CD4-positive, alpha-beta memory T cell (primary cell): ENCODE data around the gene CDH16. TPM values are rescaled to one million over a fixed set of nuclear protein-coding genes. Genes with fewer than 3 reads are reported as not detected.

Experiments used
- CTCF ChIA-PET: fragments of 350-600 bp; sonication (Branson Sonifier 250); formaldehyde crosslinking; loops from one replicate; lab custom pipeline; 2021; ENCODE audit warnings: inconsistent platforms; ENCODE audit not compliant: partially characterized antibody; lab: Charles Lee
- POLR2A ChIA-PET: fragments of 350-600 bp; sonication (Branson Sonifier 250); formaldehyde crosslinking; loops from one replicate; lab custom pipeline; 2021; ENCODE audit not compliant: partially characterized antibody; lab: Charles Lee
- DNase-seq, 5 donors: peaks; one replicate each; pipeline versions ENCODE4 v3.0.0 to v3.0.0-alpha.2; 2020 to 2022; ENCODE audit warnings: mixed read lengths in 1 of 5
- H3K27ac ChIP-seq: one replicate; pipeline ENCODE4 v1.7.0; 2013; ENCODE audit warnings: low read depth, low read length
- H3K27me3 ChIP-seq: 2 replicates; pipeline ENCODE4 v1.7.0; 2013; ENCODE audit warnings: mild to moderate bottlenecking, low read length, moderate library complexity; ENCODE audit not compliant: insufficient read depth
- H3K36me3 ChIP-seq: 2 replicates; pipeline ENCODE4 v1.7.0; 2013; ENCODE audit warnings: mild to moderate bottlenecking, low read length, moderate library complexity; ENCODE audit not compliant: insufficient read depth
- H3K4me1 ChIP-seq: 2 replicates; pipeline ENCODE4 v1.7.0; 2013; ENCODE audit warnings: mild to moderate bottlenecking, low read length, moderate library complexity; ENCODE audit not compliant: insufficient read depth
- H3K4me3 ChIP-seq, 2 donors: one replicate each; pipeline ENCODE4 v1.7.0; 2013; ENCODE audit warnings: low read length in 2 of 2, mild to moderate bottlenecking in 1 of 2
- H3K9me3 ChIP-seq, 2 donors: one replicate each; pipeline ENCODE4 v1.7.0; 2013; ENCODE audit warnings: low read length in 2 of 2, control low read depth in 1 of 2; ENCODE audit not compliant: control insufficient read depth in 1 of 2
- H3K27ac Mint-ChIP-seq, 7 donors: one replicate each; pipeline ENCODE4 v1.8.0; 2020 to 2021; ENCODE audit warnings: mixed read lengths in 7 of 7, mild to moderate bottlenecking in 6 of 7, inconsistent platforms in 3 of 7, moderate library complexity in 3 of 7
- H3K27me3 Mint-ChIP-seq, 2 donors: one replicate each; pipeline ENCODE4 v1.8.0; 2020 to 2021; ENCODE audit warnings: mixed read lengths in 2 of 2
- H3K36me3 Mint-ChIP-seq, 2 donors: one replicate each; pipeline ENCODE4 v1.8.0; 2020 to 2021; ENCODE audit warnings: mixed read lengths in 2 of 2, inconsistent platforms in 1 of 2, mild to moderate bottlenecking in 1 of 2
- H3K4me1 Mint-ChIP-seq, 4 donors: one replicate each; pipeline ENCODE4 v1.8.0; 2020 to 2021; ENCODE audit warnings: mixed read lengths in 4 of 4, mild to moderate bottlenecking in 1 of 4
- H3K4me3 Mint-ChIP-seq, 8 donors: one replicate each; pipeline ENCODE4 v1.8.0; 2020 to 2021; ENCODE audit warnings: mixed read lengths in 8 of 8, mild to moderate bottlenecking in 7 of 8, moderate library complexity in 6 of 8, inconsistent platforms in 3 of 8
- H3K9me3 Mint-ChIP-seq, 8 donors: one replicate each; pipeline ENCODE4 v1.8.0; 2020 to 2021; ENCODE audit warnings: mixed read lengths in 8 of 8, mild to moderate bottlenecking in 5 of 8, inconsistent platforms in 3 of 8, moderate library complexity in 1 of 8
- intact Hi-C: fragments of 100-400 bp; cut with micrococcal nuclease; formaldehyde crosslinking; loops from one replicate; pipeline ENCODE4 v1.15.1; 2023
- polyA plus RNA-seq, 2 donors: library from polyadenylated mRNA; unstranded; fragments of 300-500 nt; fragmentation: Illumina TruSeq; gene quantifications; one replicate each; pipeline ENCODE4 v1.2.3, GENCODE V29; 2021
- total RNA-seq, 2 experiments: library from RNA; stranded (reverse); gene quantifications; one replicate each; pipeline ENCODE4 v1.2.3, GENCODE V29; 2021

The CDH16 gene
- total and polyA plus RNA-seq, 4 experiments from 2014 or later = not detected

GRCh38 chr16:66911112-66911511, 7.6 kb downstream of the CDH16 start:
- H3K4me1 ChIP-seq = peaks cover 2% of the 10 kb centered on the region
- H3K27ac ChIP-seq = no peak overlapping the region
- ChIA-PET CTCF (interaction anchor here (1.2 kb wide), 1 partner anchor 19 kb away, joined by 3 read pairs; no protein-coding TSS in a partner anchor), POLR2A (no interaction called here)
- no peaks in the 10 kb centered on the region for H3K36me3 ChIP-seq
- Mint-ChIP-seq H3K4me3 (no peak overlapping the region), H3K36me3 (no peaks in the 10 kb centered on the region), H3K27ac (no peak overlapping the region), H3K27me3 (no peaks in the 10 kb centered on the region), H3K4me1 (peaks cover 2 to 4% (median 3%) of the 10 kb centered on the region in 4 donors), H3K9me3 (no peaks in the 10 kb centered on the region)
- DNase-seq = no peak
- H3K4me3 ChIP-seq = no peak overlapping the region
- intact Hi-C loops = no loop called here
- no peaks in the 10 kb centered on the region for H3K27me3 ChIP-seq
- H3K9me3 ChIP-seq = no peaks in the 10 kb centered on the region

GRCh38 chr16:66910175-66910940, 8.3 kb downstream of the CDH16 start:
- POLR2A ChIA-PET = no interaction called here
- Histone ChIP-seq H3K4me3 (no peak overlapping the region), H3K27me3 (no peaks in the 10 kb centered on the region), H3K9me3 (no peaks in the 10 kb centered on the region), H3K36me3 (no peaks in the 10 kb centered on the region), H3K4me1 (peaks cover 10% of the 10 kb centered on the region), H3K27ac (no peak overlapping the region)
- no peak for DNase-seq
- H3K36me3 Mint-ChIP-seq = no peaks in the 10 kb centered on the region
- H3K4me1 Mint-ChIP-seq = peaks cover 5 to 10% (median 8%) of the 10 kb centered on the region in 4 donors
- no peak overlapping the region for H3K27ac Mint-ChIP-seq
- intact Hi-C loops = no loop called here
- H3K9me3 Mint-ChIP-seq = no peaks in the 10 kb centered on the region
- no peak overlapping the region for H3K4me3 Mint-ChIP-seq
- no peaks in the 10 kb centered on the region for H3K27me3 Mint-ChIP-seq
- CTCF ChIA-PET = interaction anchor here (1.2 kb wide), 1 partner anchor 18 kb away, joined by 3 read pairs; no protein-coding TSS in a partner anchor

GRCh38 chr16:66908762-66909559, 9.7 kb downstream of the CDH16 start:
- no peaks in the 10 kb centered on the region for H3K36me3 Mint-ChIP-seq
- peaks cover 5 to 10% (median 8%) of the 10 kb centered on the region in 4 donors for H3K4me1 Mint-ChIP-seq
- ChIA-PET CTCF (no interaction called here), POLR2A (no interaction called here)
- peaks cover 11% of the 10 kb centered on the region for H3K4me1 ChIP-seq
- H3K36me3 ChIP-seq = no peaks in the 10 kb centered on the region
- H3K4me3 Mint-ChIP-seq = no peak overlapping the region
- no peak overlapping the region for H3K4me3 ChIP-seq
- H3K9me3 ChIP-seq = no peaks in the 10 kb centered on the region
- DNase-seq = no peak
- no peak overlapping the region for H3K27ac Mint-ChIP-seq
- no peaks in the 10 kb centered on the region for H3K27me3 Mint-ChIP-seq
- H3K27me3 ChIP-seq = no peaks in the 10 kb centered on the region
- intact Hi-C loops = no loop called here
- no peak overlapping the region for H3K27ac ChIP-seq
- no peaks in the 10 kb centered on the region for H3K9me3 Mint-ChIP-seq

- no peaks in the 10 kb centered on the region for H3K9me3 Mint-ChIP-seq
- H3K36me3 Mint-ChIP-seq = no peaks in the 10 kb centered on the region
- no peak overlapping the region for H3K27ac ChIP-seq
- H3K4me1 ChIP-seq = peaks cover 11% of the 10 kb centered on the region
- H3K27me3 ChIP-seq = no peaks in the 10 kb centered on the region
- intact Hi-C loops = no loop called here
- no peak overlapping the region for H3K4me3 Mint-ChIP-seq
- no peak overlapping the region for H3K4me3 ChIP-seq
- H3K36me3 ChIP-seq = no peaks in the 10 kb centered on the region
- no peaks in the 10 kb centered on the region for H3K9me3 ChIP-seq
- no peaks in the 10 kb centered on the region for H3K27me3 Mint-ChIP-seq
- no peak for DNase-seq
- H3K4me1 Mint-ChIP-seq = peaks cover 5 to 10% (median 8%) of the 10 kb centered on the region in 4 donors
- POLR2A ChIA-PET = no interaction called here
- CTCF ChIA-PET = no interaction called here
- H3K27ac Mint-ChIP-seq = no peak overlapping the region
Observed at GRCh38 chr16:66908116-66908515, 10.6 kb downstream of the CDH16 start.

- H3K27ac Mint-ChIP-seq = no peak overlapping the region
- ChIA-PET POLR2A (no interaction called here), CTCF (interaction anchor here (1.0 to 1.1 kb wide), 2 partner anchors 12 to 77 kb away, joined by 3 read pairs; partner anchors contain the start of gene NAE1)
- H3K36me3 Mint-ChIP-seq = no peaks in the 10 kb centered on the region
- no peak overlapping the region for H3K4me3 ChIP-seq
- H3K4me3 Mint-ChIP-seq = no peak overlapping the region
- no peak for DNase-seq
- H3K36me3 ChIP-seq = no peaks in the 10 kb centered on the region
- H3K27ac ChIP-seq = no peak overlapping the region
- peaks cover 5 to 10% (median 8%) of the 10 kb centered on the region in 4 donors for H3K4me1 Mint-ChIP-seq
- intact Hi-C loops = no loop called here
- no peaks in the 10 kb centered on the region for H3K9me3 Mint-ChIP-seq
- no peaks in the 10 kb centered on the region for H3K27me3 Mint-ChIP-seq
- H3K9me3 ChIP-seq = no peaks in the 10 kb centered on the region
- H3K4me1 ChIP-seq = peaks cover 11% of the 10 kb centered on the region
- H3K27me3 ChIP-seq = no peaks in the 10 kb centered on the region
Observed at GRCh38 chr16:66906916-66907836, 11.5 kb downstream of the CDH16 start.

GRCh38 chr16:66905633-66906539, 12.8 kb downstream of the CDH16 start:
- H3K27me3 ChIP-seq = no peaks in the 10 kb centered on the region
- intact Hi-C loops = no loop called here
- H3K9me3 Mint-ChIP-seq = no peaks in the 10 kb centered on the region
- no peaks in the 10 kb centered on the region for H3K36me3 Mint-ChIP-seq
- H3K27ac Mint-ChIP-seq = peak overlapping the region in 4 of 7 donors; percentile 74 to 80 (median 78)
- H3K4me1 Mint-ChIP-seq = peaks cover 5 to 10% (median 8%) of the 10 kb centered on the region in 4 donors
- no peaks in the 10 kb centered on the region for H3K9me3 ChIP-seq
- H3K4me1 ChIP-seq = peaks cover 11% of the 10 kb centered on the region
- no peak overlapping the region for H3K4me3 ChIP-seq
- POLR2A ChIA-PET = no interaction called here
- CTCF ChIA-PET = interaction anchor here (1.7 kb wide), 1 partner anchor 10 kb away, joined by 4 read pairs; no protein-coding TSS in a partner anchor
- H3K4me3 Mint-ChIP-seq = no peak overlapping the region
- H3K36me3 ChIP-seq = no peaks in the 10 kb centered on the region
- no peak overlapping the region for H3K27ac ChIP-seq
- peak in 3 of 5 donors; percentile 40 to 44 (median 40) for DNase-seq
- no peaks in the 10 kb centered on the region for H3K27me3 Mint-ChIP-seq
